HG02678 (cell line): Measurements from ENCODE around the gene LRIG1.

Source experiments
- ATAC-seq: cut with Tn5 transposase; IDR thresholded peaks from one replicate; pipeline ENCODE4 v1.9.1; 2021; ENCODE audit warnings: mild to moderate bottlenecking, moderate library complexity; ENCODE audit not compliant: unreplicated experiment

The LRIG1 gene

DNA sequence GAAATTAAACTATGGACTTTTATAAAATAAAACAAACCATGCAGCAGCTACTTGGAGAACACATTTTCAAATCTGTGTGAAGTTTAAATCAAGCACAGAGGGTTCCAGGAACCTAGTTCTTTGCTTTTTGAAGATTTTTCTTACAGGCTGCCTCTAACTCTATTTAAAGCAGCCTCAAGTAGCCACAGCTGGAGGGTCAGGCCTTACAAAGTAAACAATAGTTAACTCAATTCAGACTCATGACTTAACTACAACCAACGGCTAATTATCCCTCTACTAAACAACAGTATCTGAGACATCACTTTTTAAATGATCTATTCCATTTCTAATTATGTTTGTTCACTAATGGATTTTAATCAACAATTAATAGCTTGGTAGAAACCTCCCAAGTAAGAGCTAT, 9.8 kb downstream of the LRIG1 start:
- ATAC-seq: no peak

DNA sequence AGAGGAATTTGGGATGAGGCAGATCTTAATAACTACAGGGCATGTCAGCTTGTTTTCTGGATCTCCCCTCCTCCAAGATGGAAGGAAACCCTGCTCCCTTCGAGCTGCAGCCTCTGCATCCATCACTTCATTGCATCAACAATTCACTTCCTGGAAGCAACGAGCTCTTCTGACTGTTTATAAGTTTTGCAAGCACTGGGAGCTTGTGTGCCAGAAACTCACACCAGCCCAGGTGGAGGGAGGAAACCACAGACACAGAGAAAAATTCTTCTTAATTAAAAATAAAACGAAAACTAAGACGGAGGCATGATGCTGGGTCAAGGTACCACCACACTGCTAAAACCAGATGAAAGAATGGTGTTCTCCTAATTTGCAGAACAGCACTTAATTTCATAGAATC, 10.6 kb downstream of the LRIG1 start:
- peak; percentile 52 for ATAC-seq

DNA sequence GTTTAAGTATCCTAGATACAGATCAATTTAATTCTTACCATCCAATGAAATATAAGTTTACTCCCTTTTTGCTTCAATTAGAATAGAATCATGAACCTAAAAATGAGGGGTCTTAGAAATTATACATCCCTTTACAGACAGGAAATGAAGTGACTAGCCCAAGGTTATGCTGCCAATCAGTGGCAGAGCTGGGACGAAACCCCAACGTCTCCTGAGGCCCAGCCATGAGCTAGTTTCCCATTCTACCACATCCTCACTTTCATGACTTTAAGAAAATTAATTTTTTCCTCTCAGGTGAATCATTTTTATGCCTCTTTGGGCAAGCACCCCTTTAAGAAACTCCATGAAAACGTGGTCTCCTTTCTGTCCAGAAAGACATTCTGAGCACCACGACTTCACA, 11.2 kb downstream of the LRIG1 start:
- ATAC-seq: peak; percentile 36

DNA sequence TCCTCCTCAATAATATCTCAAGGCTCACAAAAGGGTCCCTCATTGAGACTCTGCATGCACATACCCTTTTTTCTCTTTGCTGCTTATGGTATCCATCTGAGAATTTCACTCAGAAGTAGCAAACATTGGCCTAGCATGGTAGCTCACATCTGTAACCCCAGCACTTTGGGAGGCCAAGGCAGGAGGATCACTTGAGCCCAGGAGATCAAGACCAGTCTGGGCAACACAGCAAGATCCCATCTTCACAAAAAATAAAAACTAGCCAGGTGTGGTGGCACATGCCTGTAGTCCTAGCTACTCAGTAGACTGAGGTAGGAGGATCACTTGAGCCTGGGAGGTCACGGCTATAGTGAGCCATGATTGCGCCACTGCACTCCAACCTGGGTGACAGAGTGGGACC, 11.7 kb downstream of the LRIG1 start:
- ATAC-seq: no peak

DNA sequence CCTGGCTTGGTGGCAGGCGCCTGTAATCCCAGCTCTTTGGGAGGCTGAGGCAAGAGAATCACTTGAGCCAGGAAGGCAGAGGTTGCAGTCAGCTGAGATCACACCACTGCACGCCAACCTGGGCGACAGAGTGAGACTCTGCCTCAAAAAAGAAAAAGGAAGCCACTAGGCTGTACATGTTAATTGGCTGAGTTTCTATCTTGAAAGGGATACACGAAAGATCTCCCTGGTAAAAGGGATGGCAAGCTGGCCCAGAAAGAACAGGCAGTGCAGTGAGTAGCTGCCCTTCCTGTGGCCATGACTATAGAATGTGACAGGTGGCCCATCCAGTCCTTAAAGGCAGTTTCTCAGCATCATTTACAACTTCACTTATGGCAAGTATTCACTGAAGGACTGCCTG, 12.3 kb downstream of the LRIG1 start:
- ATAC-seq: peak; percentile 33

DNA sequence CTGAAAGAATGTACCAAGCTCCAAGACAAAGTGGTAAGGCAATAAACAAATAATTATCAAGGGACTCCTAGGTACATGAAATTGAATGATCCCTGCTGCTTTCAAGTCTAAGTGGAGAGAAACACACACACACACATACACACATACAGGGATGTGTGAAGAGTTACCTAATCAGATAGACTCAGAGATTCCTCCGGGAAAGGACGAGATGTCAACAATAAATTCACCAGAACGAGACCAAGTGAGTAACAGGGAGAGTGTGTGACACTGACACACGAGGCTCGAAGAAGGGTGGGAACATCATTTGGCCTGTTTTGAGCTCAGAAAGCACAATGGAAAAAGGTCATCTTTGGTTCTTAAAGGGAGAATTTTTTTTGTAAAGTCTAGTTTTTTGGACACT, 13.4 kb downstream of the LRIG1 start:
- ATAC-seq: no peak

DNA sequence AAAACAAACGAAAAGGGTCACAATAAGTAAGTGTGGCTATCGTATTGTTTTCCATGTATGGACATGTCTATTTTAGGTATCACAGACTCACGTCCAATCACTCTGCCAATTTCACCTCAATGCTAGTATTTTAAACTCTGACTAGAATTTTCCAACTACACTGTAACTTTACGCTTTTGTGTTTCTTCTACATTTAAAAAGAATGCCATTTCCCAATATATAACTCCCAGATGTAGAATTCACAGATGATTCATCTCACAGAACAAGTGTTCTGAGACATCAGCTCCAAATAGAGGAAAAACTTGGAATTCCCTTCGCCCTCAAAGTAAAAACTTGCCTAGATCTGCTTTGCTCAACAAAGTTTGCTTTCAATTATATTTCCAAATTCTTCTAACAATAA, 14.2 kb downstream of the LRIG1 start:
- no peak for ATAC-seq

DNA sequence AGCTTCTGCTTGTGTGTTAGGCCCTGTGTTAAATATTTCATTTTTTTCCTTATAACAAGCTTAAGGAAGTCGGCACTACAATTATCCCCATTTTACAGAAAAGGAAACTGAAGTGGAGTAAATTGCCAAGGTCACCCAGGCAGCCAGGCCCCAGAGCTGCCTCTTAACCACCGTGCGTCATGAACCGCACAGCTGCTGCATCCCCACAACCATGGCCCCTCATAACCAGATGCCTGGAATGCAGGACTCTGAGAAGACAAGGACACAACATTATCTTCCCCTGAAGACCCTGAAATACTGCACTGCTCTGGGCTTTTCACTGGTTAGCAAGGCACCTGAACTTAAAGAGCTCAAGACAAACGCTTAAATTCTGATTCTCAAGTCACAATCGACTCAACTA, 14.6 kb downstream of the LRIG1 start:
- ATAC-seq: no peak

DNA sequence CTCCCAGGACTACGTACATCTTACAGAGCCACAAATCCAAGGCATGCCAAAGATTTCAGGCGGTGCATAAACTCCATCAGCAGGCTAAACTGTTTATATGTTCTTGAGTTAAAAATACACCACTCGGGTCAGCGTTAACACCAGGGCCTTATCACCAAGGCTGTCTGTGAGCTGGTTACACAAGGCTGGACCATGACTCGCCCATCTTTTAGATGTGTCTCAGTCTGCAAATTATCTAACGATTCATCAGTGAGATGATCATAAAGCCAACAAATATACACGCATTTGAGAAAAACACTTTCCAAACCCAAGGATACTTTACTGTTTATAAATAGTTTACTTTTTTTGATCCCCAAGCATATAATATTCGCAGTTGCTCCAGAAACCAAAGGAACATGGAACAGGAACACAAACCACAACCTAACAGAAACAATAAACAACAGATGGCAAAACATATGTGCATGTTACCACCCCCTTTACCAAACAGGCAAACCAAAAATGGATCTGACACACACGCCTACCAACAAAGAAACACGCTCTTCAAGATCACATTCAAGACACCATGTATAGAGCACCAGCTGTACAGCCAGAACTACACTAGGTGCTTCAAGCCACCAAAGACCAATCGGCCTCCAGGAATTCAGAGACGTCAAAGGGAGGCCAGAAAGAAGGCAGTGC, 15.4 kb downstream of the LRIG1 start:
- ATAC-seq: no peak

DNA sequence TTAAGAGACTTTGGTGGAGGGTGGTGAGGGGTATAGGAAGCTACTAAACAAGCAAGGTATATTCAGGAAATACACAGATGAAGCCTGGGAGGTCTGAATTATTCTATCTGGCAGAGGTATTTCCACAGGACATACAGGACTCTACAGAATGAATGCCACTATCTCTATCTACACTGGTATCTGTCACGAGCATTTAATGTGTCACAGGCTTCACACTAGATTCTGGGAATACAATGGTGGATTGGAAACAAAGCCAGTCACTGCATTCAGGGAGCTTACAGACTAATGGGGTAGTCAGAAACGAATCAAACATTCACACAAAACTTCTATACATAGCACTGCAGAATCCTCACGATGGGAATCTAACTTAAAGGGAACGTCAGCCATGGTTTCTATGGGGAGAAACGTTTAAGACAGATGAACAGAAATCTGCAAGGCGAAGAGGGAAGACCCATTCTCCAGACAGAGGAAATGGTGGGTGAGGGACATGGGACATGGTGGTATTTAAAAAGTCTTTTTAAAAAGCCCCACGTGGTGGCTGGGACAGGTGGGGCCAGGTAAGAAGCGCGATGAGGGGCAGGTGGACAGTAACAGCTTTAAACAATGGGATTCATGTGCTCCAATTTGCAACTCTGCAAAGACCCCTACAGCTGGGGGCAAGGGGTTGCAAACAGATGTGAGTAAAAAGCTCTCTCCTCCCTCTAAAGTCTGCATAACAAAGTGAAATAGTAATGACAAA, 16.5 kb downstream of the LRIG1 start:
- no peak for ATAC-seq

DNA sequence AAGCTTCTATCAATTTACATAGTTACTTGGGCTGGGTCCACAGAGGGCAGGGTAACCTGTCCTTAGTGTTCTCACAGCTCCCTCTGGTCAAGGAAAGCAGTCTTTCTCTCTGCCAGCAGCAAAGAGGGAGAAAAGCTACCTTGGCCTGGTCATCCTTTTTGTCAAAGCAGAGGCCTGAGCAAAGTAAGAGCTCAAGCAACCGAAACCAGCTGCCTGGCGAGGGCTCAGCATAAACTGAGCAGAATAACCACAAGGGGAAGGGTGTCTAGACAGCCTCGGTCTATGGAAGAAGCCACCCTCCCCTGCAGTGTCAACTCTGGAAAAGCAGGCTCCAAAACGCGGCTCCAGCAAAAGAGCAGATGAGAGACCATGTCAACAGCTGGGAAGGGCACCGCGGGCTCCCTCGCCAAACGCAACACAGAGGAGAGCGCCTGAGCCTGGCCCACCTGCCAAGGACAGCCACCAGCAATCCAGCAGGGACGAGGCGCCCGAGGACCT, 17.4 kb downstream of the LRIG1 start:
- peak; percentile 47 for ATAC-seq

DNA sequence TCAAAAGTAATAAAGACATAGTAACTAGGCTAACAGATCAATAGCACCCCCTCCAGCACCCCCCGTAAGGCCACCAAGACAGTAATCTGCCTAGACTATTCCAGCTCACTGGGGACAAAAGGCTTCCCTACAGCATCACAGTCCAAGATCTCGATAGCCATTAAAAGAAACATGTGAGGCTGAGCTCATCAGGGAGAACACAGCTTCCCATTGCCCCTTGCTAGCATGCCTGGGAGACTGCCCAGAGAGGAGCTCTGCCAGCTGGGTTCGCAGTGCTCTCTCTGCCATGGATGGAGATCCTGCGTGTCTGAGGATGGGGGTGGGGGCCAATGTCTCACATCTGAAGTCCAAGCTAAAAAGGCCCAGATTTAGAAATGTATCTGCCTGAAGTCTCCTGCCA, 17.8 kb downstream of the LRIG1 start:
- no peak for ATAC-seq

DNA sequence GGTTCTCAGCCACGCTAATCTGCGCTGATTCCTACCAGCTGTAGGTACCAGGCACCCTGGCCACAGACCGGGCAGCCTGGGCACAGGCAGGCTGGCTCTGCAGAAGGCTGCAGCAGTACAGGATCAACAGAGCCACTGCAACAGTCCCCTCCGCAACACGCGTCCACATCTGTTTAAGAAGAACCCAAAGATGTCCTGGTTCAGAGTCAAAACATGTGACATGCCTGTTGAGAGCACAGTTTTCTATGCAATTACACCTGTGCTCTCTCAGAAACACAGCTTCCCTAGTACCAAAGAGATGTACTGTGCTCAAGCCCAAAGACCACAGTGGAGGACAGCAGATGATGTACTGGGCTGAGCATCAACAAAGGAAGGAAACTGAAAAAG, 18.8 kb downstream of the LRIG1 start:
- ATAC-seq: no peak

DNA sequence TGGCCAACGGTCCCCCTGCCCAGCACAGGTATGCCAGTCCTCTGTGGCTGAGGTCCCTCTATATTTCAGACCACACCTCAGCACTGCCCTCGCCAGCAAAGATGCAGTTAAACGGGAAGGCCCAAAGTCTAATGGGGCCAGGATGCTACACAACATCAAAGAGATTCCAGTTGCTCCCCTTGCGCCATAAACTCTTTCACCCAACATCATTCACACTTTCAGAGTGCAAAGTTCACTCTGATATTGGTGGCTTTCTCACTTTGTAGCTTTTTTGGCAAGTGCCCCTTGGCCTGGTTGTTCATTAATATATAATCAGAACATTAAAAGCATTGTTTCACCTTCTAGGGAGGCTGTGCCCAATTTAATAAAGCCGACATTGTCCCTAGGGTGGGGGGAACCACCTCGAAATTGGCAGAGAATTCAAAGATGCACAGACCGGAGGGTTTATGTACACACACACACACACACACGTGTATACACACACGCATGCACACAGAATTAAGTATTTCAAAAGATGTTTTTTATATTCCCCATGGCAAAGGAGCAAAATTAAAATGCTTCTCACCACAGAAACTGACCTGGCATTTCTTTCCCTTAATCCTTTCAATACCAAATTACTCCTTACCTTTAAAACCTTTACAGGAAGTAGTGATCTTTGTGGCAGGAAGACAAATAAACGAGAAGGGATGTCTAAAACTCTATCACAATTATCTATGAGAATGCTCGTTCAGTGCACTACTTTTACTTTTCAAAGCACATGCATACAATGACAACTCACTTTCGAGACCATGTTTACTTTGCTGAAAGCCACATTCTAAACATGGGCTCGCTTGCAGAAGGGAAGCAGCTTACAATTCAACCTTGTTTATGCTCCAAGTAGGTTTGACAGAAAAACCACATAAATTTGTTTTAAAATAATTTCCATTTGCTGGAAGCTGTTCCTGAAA, 19.5 kb downstream of the LRIG1 start:
- ATAC-seq: peak; percentile 15

DNA sequence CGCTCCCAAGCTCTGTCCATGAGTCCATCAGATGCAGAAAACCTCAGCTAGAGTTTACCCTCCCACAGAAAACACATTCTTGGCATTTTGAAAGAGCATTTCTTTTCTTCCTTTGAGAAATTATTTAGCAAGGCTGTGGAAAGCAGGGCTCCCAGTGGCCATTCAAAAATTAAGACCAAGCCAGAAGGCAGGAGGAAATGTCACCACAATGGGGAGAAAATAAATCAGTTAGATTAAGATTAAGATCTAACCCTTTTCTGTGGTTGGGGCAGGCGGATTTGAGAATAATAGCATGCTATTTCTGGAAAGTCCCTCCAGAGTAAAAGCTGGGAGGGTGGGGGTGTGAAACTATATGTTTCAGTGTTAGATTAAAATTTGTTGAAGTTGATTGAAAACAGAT, 20.2 kb downstream of the LRIG1 start:
- ATAC-seq: peak; percentile 39

DNA sequence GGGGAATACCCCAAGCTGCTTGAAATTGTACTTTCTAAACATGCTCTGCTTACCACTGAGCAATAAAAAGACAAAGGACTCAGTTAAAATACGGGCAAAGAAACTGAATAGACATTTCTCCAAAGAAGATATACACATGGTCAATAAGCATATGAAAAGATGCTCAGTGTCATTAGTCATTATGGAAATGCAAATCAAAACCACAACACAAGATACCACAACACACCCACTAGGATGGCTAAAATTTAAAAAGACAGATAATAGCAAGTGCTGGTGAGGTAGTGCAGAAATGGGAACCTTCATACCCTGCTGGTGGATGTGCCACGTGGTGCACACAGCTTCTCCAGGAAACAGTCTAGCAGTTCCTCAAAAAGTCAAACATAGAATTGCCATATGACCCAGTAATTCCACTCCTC, 21.3 kb downstream of the LRIG1 start:
- peak; percentile 29 for ATAC-seq

DNA sequence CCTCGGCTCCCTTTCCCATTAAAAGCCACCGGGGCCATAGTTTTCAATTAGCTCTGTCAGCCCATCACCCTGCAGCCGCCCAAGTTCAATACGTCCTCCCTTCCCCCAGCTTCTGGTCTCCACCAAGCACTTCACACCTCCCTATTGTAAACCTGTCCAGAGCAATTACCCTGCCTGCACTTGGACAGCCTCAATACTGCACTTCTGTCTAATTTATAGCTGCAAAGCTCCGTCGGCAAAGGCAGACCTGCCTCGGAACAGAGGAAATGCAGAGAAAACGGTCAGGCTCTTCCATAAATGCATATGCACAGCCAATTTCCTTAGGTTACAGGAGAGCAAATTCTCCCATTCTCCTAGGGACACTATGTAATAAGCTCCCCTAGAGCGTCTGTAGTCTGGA, 21.9 kb downstream of the LRIG1 start:
- ATAC-seq: no peak

DNA sequence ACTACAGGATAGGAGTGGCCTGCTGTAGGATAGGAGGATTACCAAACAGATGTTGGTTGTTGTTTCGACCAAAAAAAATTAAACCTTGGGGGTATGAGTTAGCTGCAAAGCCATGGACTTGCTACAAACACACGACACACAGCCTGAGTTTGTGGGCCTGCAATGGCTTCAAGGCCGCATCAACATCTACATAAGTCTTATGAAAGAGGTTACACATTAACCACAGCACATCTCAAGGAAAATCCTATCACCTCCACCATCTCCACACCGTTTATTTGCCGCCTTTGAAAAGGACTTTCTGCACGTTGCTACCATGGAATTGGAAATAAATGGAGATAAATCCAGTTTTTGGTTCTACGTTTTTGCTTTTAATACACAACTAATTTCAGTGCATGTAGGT, 23.0 kb downstream of the LRIG1 start:
- no peak for ATAC-seq

DNA sequence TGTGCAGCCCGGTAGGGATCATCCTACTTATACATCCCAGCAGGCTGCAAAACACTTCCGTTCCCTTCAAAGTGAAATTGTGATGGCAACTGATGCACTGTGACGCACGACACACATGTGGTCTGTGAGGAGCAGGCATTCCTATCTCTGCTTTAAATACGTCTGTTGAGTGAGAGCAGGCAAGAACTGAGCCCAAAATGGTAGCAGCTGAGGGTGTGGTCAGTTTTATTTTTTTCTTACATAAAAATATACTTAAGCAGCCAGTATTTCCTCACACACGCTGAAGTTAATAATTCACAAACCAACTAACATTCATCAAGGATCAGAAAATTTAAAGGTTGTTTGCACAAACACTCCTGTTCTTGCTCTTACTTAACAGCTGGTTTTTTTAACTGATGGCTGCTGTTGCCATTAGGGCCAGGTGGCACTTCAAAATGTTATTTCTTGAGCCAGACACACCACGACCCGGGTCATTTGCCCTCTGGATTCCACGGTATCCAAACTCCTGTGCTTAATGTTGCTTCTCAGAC, 23.9 kb downstream of the LRIG1 start:
- no peak for ATAC-seq

DNA sequence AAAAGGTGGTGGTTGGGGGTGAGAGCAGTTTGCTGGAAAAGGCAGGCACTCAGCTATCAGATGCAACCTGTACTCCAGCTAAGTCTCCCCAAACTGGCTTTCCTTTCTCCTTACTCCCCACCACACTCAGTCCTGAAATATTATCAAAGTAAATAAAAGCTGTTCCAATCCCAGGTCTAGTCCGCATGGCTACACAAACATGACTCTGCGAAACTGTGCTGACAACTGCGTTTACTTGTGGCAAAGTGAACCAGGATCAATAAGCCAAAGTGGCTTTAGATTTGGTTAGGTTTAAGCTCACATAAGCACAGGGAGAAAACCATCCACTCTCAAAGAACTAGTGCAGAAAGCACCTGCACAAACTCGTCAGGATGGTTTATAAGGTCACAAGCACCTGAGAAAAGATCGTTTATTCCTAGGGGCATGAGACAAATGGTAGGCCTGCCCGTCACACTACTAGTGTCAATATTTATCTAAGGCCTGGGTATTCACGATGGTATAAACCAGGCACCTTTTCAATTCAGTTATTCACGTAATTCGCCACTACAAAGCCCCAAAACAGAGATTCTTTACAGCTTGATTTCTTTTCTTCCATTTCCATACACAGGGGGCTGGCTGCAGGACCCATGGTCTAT, 25.3 kb downstream of the LRIG1 start:
- ATAC-seq: no peak

DNA sequence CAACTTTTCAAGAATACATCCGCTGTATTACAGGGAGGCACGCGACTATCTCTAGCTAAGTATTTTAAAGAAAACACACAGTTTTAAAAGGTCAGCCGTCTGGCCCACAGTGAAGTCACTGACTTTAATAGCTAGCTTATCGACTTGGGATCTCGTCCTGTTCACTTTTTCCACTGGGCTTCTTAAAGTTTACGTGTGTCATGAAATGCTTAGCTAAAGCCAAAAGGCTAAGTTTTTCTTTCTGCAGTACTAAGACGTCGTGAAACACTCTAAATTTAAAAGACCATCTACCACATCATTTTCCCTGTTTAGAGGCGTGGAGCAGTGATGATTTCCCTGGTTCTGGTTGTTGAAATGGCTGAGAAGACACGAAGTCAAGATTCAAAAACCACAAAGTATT, 27.1 kb downstream of the LRIG1 start:
- ATAC-seq: no peak
